Activated T-helper 1 cell treated with Interleukin-2 at 50 U/mL for 16 hours (primary cell): Measurements from ENCODE around the gene ARHGEF9.
"Not testable (repeated sequence)": the region's sequence is repeated elsewhere in the genome, so short reads cannot be mapped to it uniquely, and the experiment has no call there.

Experiments used
- DNase-seq: peaks from one replicate; pipeline ENCODE4 v3.0.0-alpha.2; 2020; ENCODE audit warnings: low read depth

ARHGEF9 gene

DNA sequence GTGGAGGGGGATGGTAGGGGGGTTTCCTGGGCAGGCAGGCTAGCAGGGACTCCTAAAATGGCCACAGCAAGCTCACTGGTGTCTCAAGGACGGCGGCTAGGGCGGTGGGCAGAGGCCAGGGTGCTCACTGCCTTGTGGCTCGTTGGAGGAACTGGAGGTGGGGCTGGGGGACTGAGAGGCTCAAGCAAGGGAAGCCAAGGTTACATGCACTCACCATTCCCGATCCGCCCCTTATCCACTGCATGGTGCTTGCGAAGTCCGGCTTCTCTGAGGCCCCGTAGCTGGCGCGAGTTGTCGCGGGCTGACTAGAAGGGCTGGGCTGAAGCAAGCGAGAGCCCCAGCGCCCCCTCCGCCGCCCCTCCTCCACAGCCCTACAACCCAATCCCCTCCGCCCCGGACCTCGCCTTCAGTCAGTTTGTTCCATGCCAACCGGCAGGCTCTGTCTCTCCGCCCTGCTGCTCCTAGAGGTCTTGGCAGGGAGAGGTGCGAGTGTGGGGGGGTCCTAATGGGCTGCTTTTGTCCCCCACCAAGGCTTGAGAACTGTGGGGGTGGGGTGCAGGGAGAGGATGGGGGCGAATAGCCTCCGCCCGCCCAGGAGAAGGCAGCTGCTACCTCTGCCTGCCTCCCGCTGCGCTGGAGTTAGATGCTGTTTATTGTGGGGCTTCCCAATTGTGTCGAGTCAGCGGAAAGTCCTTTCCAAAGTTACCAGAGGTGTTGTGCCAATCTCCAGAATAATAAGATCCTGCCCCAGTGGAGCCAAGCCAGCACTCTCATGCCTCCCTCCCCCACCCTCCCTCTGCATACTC lies at the start of gene ARHGEF9:
ARHGEF9 (minus strand) TSS at position 313 of the 806 bp plus-strand sequence; CDS start at position 244, 69 bp downstream.
- DNase-seq, result no peak

DNA sequence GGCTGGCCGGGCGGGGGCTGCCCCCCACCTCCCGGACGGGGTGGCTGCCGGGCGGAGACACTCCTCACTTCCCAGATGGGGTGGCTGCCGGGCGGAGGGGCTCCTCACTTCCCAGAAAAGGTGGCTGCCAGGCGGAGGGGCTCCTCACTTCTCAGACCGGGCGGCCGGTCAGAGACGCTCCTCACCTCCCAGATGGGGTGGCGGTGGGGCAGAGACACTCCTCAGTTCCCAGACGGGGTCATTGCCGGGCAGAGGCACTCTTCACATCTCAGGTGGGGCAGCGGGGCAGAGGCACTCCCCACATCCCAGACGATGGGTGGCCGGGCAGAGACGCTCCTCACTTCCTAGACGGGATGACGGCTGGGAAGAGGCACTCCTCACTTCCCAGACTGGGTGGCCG lies 40.4 kb upstream of the ARHGEF9 start:
- not testable (repeated sequence) for DNase-seq

DNA sequence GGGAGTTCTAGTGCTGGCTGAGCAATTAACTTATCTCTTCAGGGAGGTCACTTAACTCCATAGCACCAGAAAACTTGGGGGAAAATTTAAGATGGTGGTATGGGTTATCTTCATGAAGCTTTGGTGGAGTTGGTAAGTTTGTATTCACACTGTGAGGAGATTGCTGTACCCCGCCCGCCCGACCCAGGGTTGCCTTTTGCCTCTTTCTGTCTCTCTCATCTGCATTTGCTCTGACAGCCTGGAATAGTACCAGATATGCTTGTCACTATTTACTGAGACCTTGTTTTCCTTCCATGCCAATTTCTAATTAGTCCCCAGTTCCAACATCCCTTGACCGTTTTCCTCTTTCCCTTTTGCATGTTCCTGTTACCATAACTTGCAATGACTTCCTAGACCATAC lies 33.1 kb upstream of the ARHGEF9 start:
- DNase-seq, result no peak

DNA sequence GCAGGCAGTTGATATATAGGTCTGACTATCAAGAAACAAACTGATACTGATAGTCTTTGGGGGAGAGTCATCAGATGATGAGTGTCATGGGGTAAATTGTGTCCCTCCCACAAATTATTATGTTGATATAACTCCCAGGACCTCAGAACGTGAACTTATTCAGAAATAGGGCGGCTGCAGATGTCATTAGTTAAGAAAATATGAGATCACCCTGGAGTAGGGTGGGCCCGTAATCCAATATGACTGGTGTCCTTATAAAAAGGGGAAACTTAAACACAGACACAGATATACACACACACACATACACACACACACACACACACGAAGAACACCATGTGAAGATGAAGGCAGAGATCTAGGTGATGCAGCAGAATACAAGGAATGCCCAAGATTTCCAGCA lies 32.7 kb upstream of the ARHGEF9 start:
- no peak for DNase-seq

DNA sequence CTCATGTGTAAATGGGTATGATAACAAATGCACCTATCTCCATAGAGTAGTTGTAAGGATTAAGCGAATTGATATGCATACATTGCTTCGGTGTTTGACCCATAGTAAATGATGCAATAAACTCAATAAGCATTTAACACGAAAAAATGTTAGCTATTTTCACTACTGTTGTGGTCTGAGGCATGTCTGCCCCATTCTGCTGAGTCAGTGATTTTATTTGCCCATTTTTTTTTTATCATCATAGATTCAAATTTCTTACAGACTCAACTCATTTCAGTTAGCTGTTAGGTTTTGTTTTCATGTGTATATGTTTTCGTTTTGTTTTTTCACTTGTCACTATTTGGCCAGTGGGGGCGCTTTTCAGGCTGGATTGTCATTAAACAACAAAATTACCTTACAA lies 27.8 kb upstream of the ARHGEF9 start:
- no peak for DNase-seq

DNA sequence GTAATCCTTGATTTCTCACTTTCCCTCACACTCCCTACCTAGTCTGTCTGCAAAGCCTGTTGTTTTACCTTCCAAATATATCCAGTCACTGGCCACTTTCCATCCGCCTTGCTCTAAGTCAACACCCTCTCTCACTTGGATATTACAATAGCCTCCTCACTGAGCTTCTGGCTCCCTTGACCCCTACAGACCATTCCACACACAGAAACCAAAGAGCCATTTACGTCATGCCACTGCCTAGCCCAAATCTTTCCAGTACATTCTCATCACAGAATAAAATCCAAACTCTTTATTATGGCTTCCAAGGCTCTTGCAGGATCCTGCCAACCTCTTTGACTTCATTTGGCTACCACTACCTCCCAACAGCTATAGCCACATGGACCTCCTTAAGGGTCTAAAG lies 25.7 kb upstream of the ARHGEF9 start:
- DNase-seq, result no peak

DNA sequence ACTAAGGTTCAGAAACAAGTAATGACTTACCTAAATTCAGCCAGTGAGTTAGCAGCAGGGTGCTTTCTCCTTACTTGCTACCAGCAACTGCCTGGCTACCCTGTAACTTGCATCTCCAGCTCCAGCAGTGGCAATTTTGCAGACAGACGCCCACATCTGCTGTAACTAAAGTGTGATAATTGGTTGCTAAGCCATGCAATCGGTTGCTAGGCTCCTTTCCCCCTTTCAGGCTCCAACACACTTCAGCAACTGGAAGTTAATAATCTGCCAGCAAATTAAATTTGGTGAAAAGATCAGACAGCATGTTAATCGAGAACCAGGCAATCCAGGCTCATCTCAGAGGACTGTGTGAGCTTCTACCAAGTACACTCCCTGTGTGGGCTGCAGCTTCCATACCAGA lies 24.2 kb upstream of the ARHGEF9 start:
- no peak for DNase-seq

DNA sequence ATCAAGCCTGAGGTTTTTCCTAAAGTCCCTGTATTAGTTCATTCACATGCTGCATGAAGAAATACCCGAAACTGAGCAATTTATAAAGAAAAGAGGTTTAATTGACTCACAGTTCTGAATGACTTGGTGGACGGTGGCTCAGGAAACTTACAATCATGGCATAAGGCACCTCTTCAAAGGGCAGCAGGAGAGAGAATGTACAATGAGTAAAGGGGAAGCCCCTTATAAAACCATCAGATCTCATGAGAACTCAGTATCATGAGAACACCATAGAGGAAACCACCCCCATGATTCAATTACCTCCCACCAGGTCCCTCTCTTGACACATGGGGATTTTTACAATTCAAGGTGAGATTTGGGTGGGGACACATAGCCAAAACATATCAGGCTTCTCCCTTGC lies 10.4 kb upstream of the ARHGEF9 start:
- not testable (repeated sequence) for DNase-seq

DNA sequence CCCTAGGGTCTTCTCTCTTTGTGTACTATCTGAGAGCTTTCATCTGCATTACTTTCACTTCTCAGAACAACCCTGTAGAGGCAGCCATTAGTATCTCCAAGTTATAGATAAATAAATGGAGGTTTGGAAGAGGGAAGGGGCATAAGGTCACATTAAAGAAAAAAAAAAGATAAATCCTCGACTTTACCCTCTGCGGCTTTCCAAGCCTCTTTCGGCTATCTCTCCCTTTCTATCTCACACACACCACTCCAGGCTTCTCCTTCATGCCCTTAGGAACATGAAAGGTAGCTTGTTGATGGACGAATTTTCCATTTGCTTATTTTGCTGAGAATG lies 660 bp upstream of the ARHGEF9 start:
- no peak for DNase-seq

DNA sequence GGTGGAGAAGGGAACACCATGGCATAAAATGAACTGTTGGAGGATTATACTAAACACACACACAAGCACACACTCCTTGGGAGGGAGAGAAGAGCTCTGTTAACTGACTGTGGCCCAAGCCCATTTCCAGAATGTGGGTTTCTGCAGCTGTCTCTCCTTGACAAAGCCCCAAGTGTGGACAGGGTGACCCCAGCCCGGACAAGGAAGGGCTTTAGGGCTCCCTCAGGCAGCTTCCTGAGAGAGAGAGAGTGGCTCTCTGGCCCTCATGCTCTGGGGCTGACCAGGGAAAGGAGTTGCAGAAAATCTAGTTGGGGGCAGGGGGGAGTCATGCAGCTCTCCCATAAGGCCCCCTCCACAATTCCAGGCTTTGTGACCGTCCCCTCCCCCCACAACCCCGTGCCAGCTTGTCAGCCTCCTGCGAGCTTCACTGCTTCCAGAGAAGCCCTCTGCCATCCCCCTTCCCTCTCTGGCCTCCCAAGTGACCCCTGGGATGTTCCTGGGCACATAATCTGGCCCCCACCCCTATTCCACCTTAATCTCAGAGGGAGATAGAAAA lies 590 bp downstream of the ARHGEF9 start:
- no peak for DNase-seq

DNA sequence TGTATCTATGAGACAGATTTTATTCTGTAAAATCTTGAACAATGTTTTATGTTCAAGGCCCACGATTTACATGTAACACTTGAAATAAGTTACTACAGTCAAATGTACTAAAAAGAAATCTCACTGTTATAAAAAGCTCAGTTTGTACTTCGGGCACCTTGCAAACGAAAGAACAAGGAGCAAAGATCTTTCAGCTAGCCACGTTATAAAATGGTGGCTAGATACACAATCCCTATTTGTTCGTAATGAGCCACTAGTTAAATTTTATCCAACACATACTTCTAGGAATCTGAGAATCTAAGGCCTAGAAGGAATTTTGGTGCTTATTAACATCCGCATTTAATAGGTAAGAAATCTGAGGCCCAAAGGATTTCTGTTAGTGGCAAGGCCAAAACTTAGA lies 2.5 kb downstream of the ARHGEF9 start:
- no peak for DNase-seq

DNA sequence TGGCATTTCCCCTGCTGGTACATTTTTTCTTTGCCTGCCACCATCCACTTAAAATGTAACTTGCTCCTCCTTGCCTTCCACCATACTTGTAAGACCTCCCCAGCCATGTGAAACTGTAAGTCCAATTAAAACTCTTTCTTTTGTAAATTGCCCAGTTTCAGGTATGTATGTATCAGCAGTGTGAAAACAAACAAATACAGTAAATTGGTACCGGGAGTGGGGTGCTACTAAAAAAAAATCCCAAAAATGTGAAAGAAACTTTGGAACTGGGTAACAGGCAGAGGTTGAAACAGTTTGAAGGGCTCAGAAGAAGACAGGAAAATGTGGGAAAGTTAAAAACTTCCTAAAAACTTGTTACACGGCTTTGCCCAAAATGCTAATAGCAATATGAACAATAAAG lies 16.3 kb downstream of the ARHGEF9 start:
- no peak for DNase-seq

DNA sequence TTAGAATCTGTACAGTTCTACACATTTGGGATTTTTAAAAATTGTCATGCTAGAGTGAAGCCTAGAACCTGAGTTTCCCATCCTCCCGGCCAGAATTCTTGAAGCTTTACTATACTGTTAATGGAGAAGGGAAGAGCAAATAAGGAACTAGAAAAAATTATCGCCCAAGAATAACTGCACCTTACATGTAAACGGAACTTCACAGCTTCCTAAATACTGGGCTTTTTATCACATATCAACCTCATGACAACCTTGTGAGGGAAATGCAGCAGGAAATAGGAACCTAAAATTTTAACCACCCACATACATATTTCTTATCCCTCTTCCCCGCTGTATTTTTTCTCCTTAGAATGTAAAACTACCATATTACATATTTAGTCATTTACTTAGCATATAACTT lies 19.3 kb downstream of the ARHGEF9 start:
- DNase-seq, result no peak

DNA sequence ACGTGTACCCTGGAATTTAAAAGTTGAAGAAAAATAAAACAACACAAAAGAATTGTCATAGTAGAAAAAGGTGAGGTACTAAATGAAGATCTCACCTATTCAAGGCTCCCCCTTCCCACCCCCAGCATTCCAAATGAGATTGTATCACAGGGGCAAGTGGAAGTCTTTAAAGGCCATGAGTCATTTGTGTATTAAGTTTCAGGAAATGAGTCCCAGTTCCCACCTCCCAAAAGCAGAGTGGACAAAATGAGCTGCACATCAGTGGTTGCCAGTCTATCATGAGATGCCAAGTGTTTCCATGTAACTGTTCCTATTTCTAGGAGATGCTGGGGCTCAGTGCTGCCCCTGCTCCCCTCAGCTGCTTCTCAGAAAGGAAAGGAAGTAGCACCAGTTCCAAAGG lies 20.1 kb downstream of the ARHGEF9 start:
- no peak for DNase-seq

DNA sequence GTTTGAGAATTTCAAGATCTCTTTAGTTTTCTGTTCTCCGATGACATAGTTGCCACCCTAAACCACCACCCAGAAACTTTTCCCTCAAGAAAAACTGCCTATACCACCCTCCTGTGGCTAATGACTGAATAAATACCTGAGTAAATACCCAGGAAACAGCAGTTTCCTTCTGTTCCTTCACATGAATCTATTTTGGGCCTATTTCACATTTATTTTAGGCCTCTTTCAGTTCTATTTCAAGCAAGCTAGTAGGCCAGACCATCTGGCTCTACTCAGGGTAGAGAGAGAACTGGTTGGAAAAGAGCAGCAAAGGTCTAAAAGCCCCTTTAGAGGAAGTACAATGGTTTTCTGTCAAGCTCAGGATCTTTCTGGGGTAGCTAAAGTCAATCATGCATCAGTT lies 23.4 kb downstream of the ARHGEF9 start:
- no peak for DNase-seq

DNA sequence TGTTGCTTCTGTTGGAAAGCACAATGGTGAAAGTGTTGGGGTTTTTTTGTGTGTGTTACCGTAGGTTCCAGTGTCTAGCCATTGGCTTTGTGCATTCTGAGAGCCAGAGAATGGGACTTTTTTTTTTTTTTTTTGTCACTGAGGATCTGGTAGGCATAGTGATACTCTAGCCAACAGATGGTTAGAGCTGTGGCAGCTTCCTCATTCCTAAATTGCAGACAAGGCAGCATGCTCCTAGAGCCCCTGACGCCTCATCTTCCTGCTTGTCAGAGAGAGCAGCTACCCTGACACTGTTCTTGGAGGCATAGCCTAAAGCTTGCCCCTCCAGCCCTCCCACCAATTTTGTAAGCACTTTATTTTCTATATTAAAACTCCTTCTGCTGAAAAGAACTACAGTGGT lies 27.0 kb downstream of the ARHGEF9 start:
- DNase-seq, result no peak

DNA sequence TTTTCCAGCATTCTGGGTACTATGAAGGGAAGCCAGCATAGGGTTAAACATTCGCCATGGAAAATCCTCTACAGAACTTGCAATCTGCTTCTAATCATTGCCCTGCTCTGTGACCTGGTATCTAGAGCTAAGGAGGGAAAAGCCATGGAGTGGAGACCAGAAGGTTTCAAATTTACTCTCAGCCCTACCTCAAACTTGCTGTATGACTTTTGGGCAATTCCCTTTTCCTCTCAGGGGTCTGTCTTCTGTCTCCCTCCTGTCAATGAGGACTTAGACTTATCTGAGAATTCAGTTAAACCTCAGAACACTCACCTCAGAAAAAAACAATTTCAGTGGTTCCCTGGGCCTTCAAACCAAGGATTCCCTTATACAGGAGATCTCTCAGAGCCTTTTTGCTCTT lies 29.1 kb downstream of the ARHGEF9 start:
- DNase-seq, result no peak

DNA sequence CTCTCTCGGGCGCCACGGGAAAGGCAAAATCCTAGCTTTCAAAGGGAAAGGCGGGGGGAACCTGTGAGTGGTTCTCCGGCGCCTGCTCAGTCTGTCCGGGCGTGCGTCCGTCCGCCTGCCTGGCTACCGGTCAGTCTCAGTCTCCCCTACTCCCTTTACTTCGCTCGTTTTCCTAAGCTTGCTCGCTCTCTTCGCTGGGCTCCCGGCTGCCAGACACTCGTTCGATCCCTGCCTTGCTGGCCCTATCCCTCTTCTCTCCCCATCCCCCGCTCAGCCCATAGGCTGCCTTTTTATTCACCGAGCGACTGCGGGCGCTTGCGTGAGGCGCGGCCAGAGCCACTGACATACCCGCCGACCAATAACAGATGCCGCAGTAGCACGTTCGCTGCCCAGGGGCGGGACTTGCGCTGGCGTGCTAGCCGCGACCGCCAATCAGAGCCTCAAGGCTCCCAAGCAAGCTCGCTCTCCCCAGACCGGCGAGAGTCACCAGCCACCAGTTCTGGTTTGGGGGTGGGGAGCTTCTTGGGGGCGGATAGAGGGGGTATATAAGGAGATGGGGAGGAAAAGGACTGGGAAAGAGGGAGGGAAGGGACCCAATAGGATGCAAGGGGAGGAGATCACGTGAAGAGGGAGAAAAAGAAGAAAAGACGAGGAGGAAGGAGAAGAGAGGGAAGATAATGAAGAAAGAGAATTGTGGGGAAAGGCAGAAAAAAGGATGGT lies 30.0 kb downstream of the ARHGEF9 start:
- peak; percentile 74 for DNase-seq

DNA sequence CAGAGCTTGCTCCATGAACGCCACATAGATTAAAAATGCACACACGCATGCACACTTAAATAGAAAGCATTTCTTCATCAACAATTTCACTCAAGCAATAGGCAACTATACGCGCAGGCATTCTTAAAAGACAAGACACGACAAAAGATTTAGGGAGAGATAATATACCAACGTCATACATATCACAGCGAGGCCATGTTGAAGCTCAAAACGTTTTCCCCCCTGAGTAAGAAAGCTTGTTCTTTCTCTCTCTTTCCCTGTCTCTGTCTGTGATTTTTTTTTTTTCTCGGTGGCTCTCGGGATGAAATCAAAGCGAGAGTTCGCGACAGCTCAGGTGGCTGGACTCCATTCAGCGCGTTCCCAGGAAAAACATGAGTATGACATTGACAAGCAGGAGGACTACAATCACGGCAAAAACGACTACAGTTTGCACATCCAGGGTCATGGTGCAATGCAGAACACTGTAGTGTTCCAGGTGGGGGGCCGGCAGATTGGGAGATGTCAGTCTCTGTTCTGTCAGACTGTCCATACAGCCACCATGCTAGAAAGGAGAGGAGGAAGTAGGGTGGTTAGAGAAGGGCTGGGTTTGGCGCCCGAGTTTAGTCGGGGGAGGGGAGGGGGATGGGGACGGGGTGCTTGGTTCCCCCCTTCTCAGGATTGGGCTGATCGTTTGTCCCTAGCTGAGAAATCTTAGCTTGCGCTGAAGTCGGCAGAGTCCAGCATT lies 30.7 kb downstream of the ARHGEF9 start:
- peak; percentile 4 for DNase-seq

DNA sequence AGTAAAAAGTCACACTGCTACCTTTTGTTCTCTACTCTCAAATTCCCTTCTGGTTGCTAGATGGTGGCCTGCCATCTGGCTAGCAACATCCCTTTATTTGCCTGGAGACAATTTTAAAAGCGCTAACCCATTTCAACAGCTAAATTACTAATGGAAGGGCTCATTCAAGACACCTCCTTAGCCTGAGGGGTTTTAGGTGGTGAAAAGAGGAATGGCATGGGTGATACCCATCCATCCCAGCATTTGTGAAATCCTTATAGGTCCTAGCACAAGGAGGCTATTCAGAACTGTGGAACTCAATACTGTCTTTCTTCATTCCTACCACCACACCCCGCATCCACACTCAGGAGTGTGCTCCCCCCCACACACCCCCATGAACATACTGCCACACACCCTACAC lies 33.5 kb downstream of the ARHGEF9 start:
- no peak for DNase-seq

DNA sequence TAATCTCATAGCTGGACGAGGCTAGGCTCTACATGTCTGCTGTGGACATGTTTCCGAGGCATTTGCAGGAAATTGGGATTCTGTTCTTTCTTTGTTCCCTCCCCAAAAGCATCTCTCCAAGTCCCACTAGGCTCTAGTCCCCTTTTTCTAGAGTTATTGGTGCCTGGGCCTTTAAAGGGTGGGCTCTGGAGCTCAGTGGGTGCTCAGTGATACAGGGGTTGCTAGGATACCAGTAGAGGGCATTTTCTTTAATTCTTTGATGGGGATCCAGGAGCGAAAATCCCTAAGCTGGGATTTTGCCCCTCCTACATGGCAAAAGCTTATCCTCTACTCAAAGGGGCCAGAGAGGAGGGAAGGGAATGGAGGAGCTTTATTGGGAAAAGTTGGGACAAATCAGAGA lies 34.2 kb downstream of the ARHGEF9 start:
- no peak for DNase-seq

DNA sequence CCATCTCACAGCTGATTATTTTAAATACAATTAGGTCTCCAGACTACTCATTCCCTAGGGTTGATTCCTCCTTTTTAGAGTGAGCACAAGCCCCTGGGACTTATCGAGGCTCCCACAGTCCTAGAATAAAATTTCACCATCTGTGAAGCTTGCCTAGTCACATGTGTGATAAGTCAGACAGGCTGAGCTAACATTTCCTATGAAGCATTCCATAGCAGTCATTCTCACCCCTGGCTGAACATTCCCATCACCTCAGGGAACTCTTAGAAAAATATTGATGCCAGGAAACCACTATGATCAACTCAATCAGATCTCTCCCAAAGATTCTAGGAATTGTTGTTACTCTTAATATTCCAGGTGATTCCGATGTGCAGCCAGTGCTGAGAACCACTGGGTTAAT lies 37.7 kb downstream of the ARHGEF9 start:
- DNase-seq, result no peak

DNA sequence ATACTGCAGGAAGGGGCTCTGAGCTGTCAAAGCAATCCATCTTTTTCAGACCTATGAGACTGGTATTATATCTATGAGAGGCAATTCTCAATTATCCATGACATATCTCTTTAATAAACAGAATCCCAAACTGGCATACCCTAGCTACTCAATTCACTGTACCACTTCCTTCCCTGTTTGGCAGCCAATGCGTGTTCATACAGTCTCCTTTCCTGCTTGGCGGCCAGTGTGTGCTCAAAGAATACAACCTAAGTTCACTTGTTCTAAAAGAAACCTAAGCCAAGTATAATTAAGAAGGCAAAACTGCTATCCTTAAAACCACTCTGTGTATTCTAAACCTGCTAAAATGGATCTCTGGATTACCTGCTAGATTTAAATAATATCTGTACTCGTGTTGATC lies 38.3 kb downstream of the ARHGEF9 start:
- no peak for DNase-seq
